UCSD-AML1 (cell line): ENCODE results near the gene TJAP1.
"Not testable (repeated sequence)": the region's sequence is repeated elsewhere in the genome, so short reads cannot be mapped to it uniquely, and the experiment has no call there.

ENCODE experiments used
- DNase-seq: peaks from one replicate; lab custom pipeline; 2025; ENCODE audit not compliant: unreplicated experiment; lab: John Stamatoyannopoulos, UW

Gene TJAP1

GRCh38 chr6:43523284-43523683 lies 45.9 kb downstream of the TJAP1 start:
- no peak for DNase-seq

GRCh38 chr6:43524483-43524961 lies 47.2 kb downstream of the TJAP1 start:
- DNase-seq, result no peak

- DNase-seq, result no peak
Observed at GRCh38 chr6:43532201-43532600, 54.8 kb downstream of the TJAP1 start.

- DNase-seq, result not testable (repeated sequence)
Observed at GRCh38 chr6:43538986-43539385, 61.6 kb downstream of the TJAP1 start.

- DNase-seq, result not testable (repeated sequence)
Observed at GRCh38 chr6:43539409-43539808, 62.0 kb downstream of the TJAP1 start.

GRCh38 chr6:43540507-43540906 lies 63.1 kb downstream of the TJAP1 start:
- DNase-seq, result no peak

GRCh38 chr6:43541774-43542471 lies 64.6 kb downstream of the TJAP1 start:
- DNase-seq, result no peak

- no peak for DNase-seq
Observed at GRCh38 chr6:43544461-43544860, 67.1 kb downstream of the TJAP1 start.

- no peak for DNase-seq
Observed at GRCh38 chr6:43547222-43547621, 69.9 kb downstream of the TJAP1 start.
